PC-9 (cell line): ENCODE measurements around the gene MDM4. TPM values are rescaled to one million over a fixed set of nuclear protein-coding genes. Genes with fewer than 3 reads are reported as not detected.
A peak's percentile ranks its signal among the peaks of the same experiment; 100 is the strongest.

Source experiments
- BruUV-seq: library from RNA; stranded (reverse); fragments of 400-500 nt; replicated peaks from 2 replicates; lab custom pipeline; 2021; lab: Mats Ljungman, UMichigan
- CTCF ChIA-PET: fragments of 300-600 bp; sonication (Branson Sonifier 250); formaldehyde crosslinking; loops from one replicate; lab custom pipeline; 2022; ENCODE audit warnings: antibody characterized with exemption; lab: Charles Lee
- POLR2A ChIA-PET: fragments of 300-600 bp; sonication (Branson Sonifier 250); formaldehyde crosslinking; loops from one replicate; lab custom pipeline; 2022; ENCODE audit warnings: antibody characterized with exemption; ENCODE audit not compliant: unreplicated experiment; lab: Charles Lee
- DNase-seq, 2 experiments: peaks; one replicate each; pipeline versions ENCODE4 v3.0.0 to v3.0.0-alpha.2; 2015 to 2022; ENCODE audit warnings: mixed read lengths in 1 of 2
- H2AFZ ChIP-seq: fragments of 200-600 bp; sonication (generic); 2 replicates; pipeline ENCODE4 v1.8.1; 2017; ENCODE audit warnings: antibody characterized with exemption
- H3F3A ChIP-seq: fragments of 200-600 bp; sonication (generic); 2 replicates; pipeline ENCODE4 v1.8.1; 2017; ENCODE audit warnings: antibody characterized with exemption, mild to moderate bottlenecking, low read depth; ENCODE audit not compliant: insufficient read depth
- H3K27ac ChIP-seq: fragments of 200-600 bp; sonication (generic); 2 replicates; pipeline ENCODE4 v1.6.1; 2016; ENCODE audit warnings: mixed run types
- H3K27me3 ChIP-seq: fragments of 200-600 bp; sonication (generic); 2 replicates; pipeline ENCODE4 v1.6.1; 2016; ENCODE audit warnings: low read depth, mixed run types; ENCODE audit not compliant: insufficient read depth
- H3K36me3 ChIP-seq: fragments of 200-600 bp; sonication (generic); 2 replicates; pipeline ENCODE4 v1.6.1; 2016; ENCODE audit warnings: low read depth, mixed run types
- H3K4me1 ChIP-seq: fragments of 200-600 bp; sonication (generic); replicated peaks from 2 replicates; pipeline ENCODE4 v1.6.1; 2016; ENCODE audit warnings: mixed run types; ENCODE audit not compliant: insufficient read depth
- H3K4me2 ChIP-seq: fragments of 200-600 bp; sonication (generic); 2 replicates; pipeline ENCODE4 v1.6.1; 2017; ENCODE audit warnings: mixed run types
- H3K4me3 ChIP-seq: fragments of 200-600 bp; sonication (generic); 2 replicates; pipeline ENCODE4 v1.6.1; 2016; ENCODE audit warnings: mixed run types
- H3K79me2 ChIP-seq: fragments of 200-600 bp; sonication (generic); 2 replicates; pipeline ENCODE4 v1.6.1; 2017; ENCODE audit warnings: low read depth, mixed run types
- H3K9me2 ChIP-seq: fragments of 200-600 bp; sonication (generic); 2 replicates; pipeline ENCODE4 v1.8.1; 2017; ENCODE audit warnings: mild to moderate bottlenecking; ENCODE audit not compliant: insufficient read depth
- H3K9me3 ChIP-seq: fragments of 200-600 bp; sonication (generic); 2 replicates; pipeline ENCODE4 v1.8.1; 2016; ENCODE audit warnings: low read depth; ENCODE audit not compliant: insufficient read depth
- H4K20me1 ChIP-seq: fragments of 200-600 bp; sonication (generic); 2 replicates; pipeline ENCODE4 v1.8.1; 2017; ENCODE audit not compliant: insufficient read depth
- CTCF ChIP-seq: fragments of 200-600 bp; sonication (generic); conservative IDR thresholded peaks from 2 replicates; pipeline ENCODE4 v1.6.1; 2017; ENCODE audit warnings: mixed run types, antibody characterized with exemption, mild to moderate bottlenecking, moderate library complexity
- EZH2 ChIP-seq: fragments of 200-600 bp; sonication (generic); IDR thresholded peaks from 2 replicates; pipeline ENCODE4 v1.8.0; 2017; ENCODE audit warnings: antibody characterized with exemption, low read depth
- intact Hi-C: fragments of 100-400 bp; cut with micrococcal nuclease; formaldehyde crosslinking; loops from one replicate; pipeline ENCODE4 v1.10.0; 2022; ENCODE audit not compliant: unreplicated experiment
- total RNA-seq: library from RNA; stranded (reverse); gene quantifications from 2 replicates; pipeline ENCODE4 v1.2.3, GENCODE V29; 2021

The MDM4 gene
- total RNA-seq, 1 experiment from 2014 or later, result 69.2 TPM

GRCh38 chr1:204487256-204487615 is 29.0 kb upstream of the MDM4 start:
- peaks cover 66% of the 10 kb centered on the region for H3K4me1 ChIP-seq
- no peaks in the 10 kb centered on the region for H3K9me3 ChIP-seq
- ChIA-PET POLR2A (interaction anchor here (0.6 kb wide), 1 partner anchor 17 kb away, joined by 6 read pairs; no protein-coding TSS in a partner anchor), CTCF (no interaction called here)
- no peak overlapping the region for H3K27ac ChIP-seq
- H3K9me2 ChIP-seq, result no peaks in the 10 kb centered on the region
- no TSS peak for BruUV-seq
- DNase-seq, result no peak
- H2AFZ ChIP-seq, result no peak overlapping the region
- TF ChIP-seq EZH2 (no peak), CTCF (no peak)
- peaks cover 10% of the 10 kb centered on the region; the same call in 1 of the 2 replicates for H3F3A ChIP-seq
- H4K20me1 ChIP-seq, result peaks cover 18% of the 10 kb centered on the region; the same call in 1 of the 2 replicates
- no peak overlapping the region for H3K4me3 ChIP-seq
- intact Hi-C loops, result no loop called here
- no peaks in the 10 kb centered on the region for H3K27me3 ChIP-seq
- H3K36me3 ChIP-seq, result peaks cover 27% of the 10 kb centered on the region; the same call in 1 of the 2 replicates
- no peak overlapping the region for H3K4me2 ChIP-seq
- peaks cover 100% of the 10 kb centered on the region for H3K79me2 ChIP-seq

- Histone ChIP-seq H3K27me3 (no peaks in the 10 kb centered on the region), H3K79me2 (peaks cover 77% of the 10 kb centered on the region), H3K9me2 (no peaks in the 10 kb centered on the region), H3K4me1 (peaks cover 47% of the 10 kb centered on the region), H2AFZ (no peak overlapping the region), H3K4me3 (peak overlapping the region; percentile 94), H4K20me1 (peaks cover 9% of the 10 kb centered on the region), H3K27ac (peak overlapping the region; percentile 92), H3K9me3 (no peaks in the 10 kb centered on the region), H3F3A (peaks cover 37% of the 10 kb centered on the region), H3K36me3 (peaks cover 27% of the 10 kb centered on the region; the same call in 1 of the 2 replicates), H3K4me2 (peak overlapping the region; percentile 96)
- CTCF ChIA-PET, result interaction anchor here (3.6 kb wide), 1 partner anchor 44 kb away, joined by 27 read pairs; no protein-coding TSS in a partner anchor
- TF ChIP-seq CTCF (no peak), EZH2 (no peak)
- intact Hi-C loops, result loop anchor here (10.0 kb wide), 1 partner anchor 417 kb away; the partner anchor contains the start of gene SOX13
- POLR2A ChIA-PET, result interaction anchor here (0.6 kb wide), 1 partner anchor 93 kb away, joined by 3 read pairs; no protein-coding TSS in a partner anchor
- DNase-seq, result no peak
- no TSS peak for BruUV-seq
Observed at GRCh38 chr1:204491655-204492054, 24.6 kb upstream of the MDM4 start.

GRCh38 chr1:204493145-204493983 is 22.8 kb upstream of the MDM4 start:
- peak overlapping the region; percentile 94 for H3K4me3 ChIP-seq
- peaks cover 33% of the 10 kb centered on the region for H3F3A ChIP-seq
- H3K27me3 ChIP-seq, result no peaks in the 10 kb centered on the region
- peaks cover 60% of the 10 kb centered on the region for H3K79me2 ChIP-seq
- peak overlapping the region; percentile 96 for H3K4me2 ChIP-seq
- DNase-seq, result peak; percentile 78 to 90
- peak overlapping the region; percentile 92 for H3K27ac ChIP-seq
- TSS peak; percentile 29 for BruUV-seq
- peaks cover 6% of the 10 kb centered on the region; the same call in 1 of the 2 replicates for H4K20me1 ChIP-seq
- TF ChIP-seq CTCF (no peak), EZH2 (no peak)
- H3K4me1 ChIP-seq, result peaks cover 40% of the 10 kb centered on the region
- no peaks in the 10 kb centered on the region for H3K9me2 ChIP-seq
- peak overlapping the region; percentile 84 for H2AFZ ChIP-seq
- ChIA-PET POLR2A (interaction anchor here (0.5 to 2.6 kb wide), 8 partner anchors 10 to 622 kb away, joined by 3 to 25 read pairs (median 6); partner anchors contain the start of gene MDM4), CTCF (interaction anchor here (0.6 to 3.6 kb wide), 5 partner anchors 43 to 314 kb away, joined by 3 to 27 read pairs (median 5); no protein-coding TSS in a partner anchor)
- no peaks in the 10 kb centered on the region for H3K9me3 ChIP-seq
- H3K36me3 ChIP-seq, result peaks cover 20% of the 10 kb centered on the region; the same call in 1 of the 2 replicates
- intact Hi-C loops, result loop anchor here (10.0 kb wide), 1 partner anchor 419 kb away; the partner anchor contains the start of gene SOX13
